IMR-90 (cell line): Measurements from ENCODE around the gene SLC8A3. TPM values are rescaled to one million over a fixed set of nuclear protein-coding genes. Genes with fewer than 3 reads are reported as not detected.

ENCODE experiments used
- ATAC-seq: fragments of 200-7000 bp; cut with Tn5 transposase; 2 replicates; pipeline ENCODE4 v1.9.1; 2020; ENCODE audit warnings: low read depth, mild to moderate bottlenecking, moderate library complexity
- BruUV-seq: library from RNA; stranded (reverse); fragments of 400-500 nt; replicated peaks from 2 replicates; lab custom pipeline; 2021; lab: Mats Ljungman, UMichigan
- CTCF ChIA-PET: fragments of 300-600 bp; formaldehyde crosslinking; extraction: SDS; loops from one replicate; lab custom pipeline; 2021; ENCODE audit warnings: antibody characterized with exemption; lab: Yijun Ruan, JAX
- POLR2A ChIA-PET: fragments of 300-600 bp; sonication (Branson Sonifier 250); formaldehyde crosslinking; loops from one replicate; lab custom pipeline; 2022; ENCODE audit warnings: antibody characterized with exemption; ENCODE audit not compliant: unreplicated experiment; lab: Charles Lee
- DNase-seq: peaks from one replicate; pipeline ENCODE4 v3.0.0; 2013
- H2AFZ ChIP-seq: replicated peaks from 2 replicates; pipeline ENCODE3; 2013; ENCODE audit warnings: low read length, mild to moderate bottlenecking; ENCODE audit not compliant: poor library complexity
- H2AK5ac ChIP-seq: 2 replicates; pipeline ENCODE4 v1.6.1; 2013; ENCODE audit warnings: low read depth, low read length, inconsistent platforms
- H2AK9ac ChIP-seq: replicated peaks from 2 replicates; pipeline ENCODE3; 2013; ENCODE audit warnings: mild to moderate bottlenecking, low read depth, low read length, moderate library complexity; ENCODE audit not compliant: poor library complexity
- H2BK120ac ChIP-seq: 2 replicates; pipeline ENCODE4 v1.6.1; 2013; ENCODE audit warnings: low read depth, low read length, inconsistent platforms
- H2BK15ac ChIP-seq: 3 replicates; pipeline ENCODE4 v1.6.1; 2013; ENCODE audit warnings: low read depth, low read length, inconsistent platforms
- H2BK20ac ChIP-seq: 2 replicates; pipeline ENCODE4 v1.6.1; 2013; ENCODE audit warnings: low read depth, mild to moderate bottlenecking, inconsistent platforms, low read length, moderate library complexity
- H2BK5ac ChIP-seq: 2 replicates; pipeline ENCODE4 v1.6.1; 2013; ENCODE audit warnings: mild to moderate bottlenecking, low read depth, low read length, inconsistent platforms; ENCODE audit not compliant: poor library complexity, severe bottlenecking
- H3K14ac ChIP-seq: replicated peaks from 2 replicates; pipeline ENCODE4 v1.6.1; 2013; ENCODE audit warnings: low read depth, low read length, inconsistent platforms
- H3K18ac ChIP-seq: 2 replicates; pipeline ENCODE4 v1.6.1; 2013; ENCODE audit warnings: low read depth, low read length, control low read depth
- H3K23ac ChIP-seq: 2 replicates; pipeline ENCODE4 v1.6.1; 2013; ENCODE audit warnings: low read depth, low read length, inconsistent platforms
- H3K27ac ChIP-seq: 2 replicates; pipeline ENCODE4 v1.5.1; 2013; ENCODE audit warnings: mild to moderate bottlenecking, control low read depth, low read length; ENCODE audit not compliant: insufficient read depth
- H3K27me3 ChIP-seq: 2 replicates; pipeline ENCODE4 v1.6.1; 2013; ENCODE audit warnings: low read length; ENCODE audit not compliant: control insufficient read depth, insufficient read depth
- H3K36me3 ChIP-seq: 2 replicates; pipeline ENCODE4 v1.6.1; 2013; ENCODE audit warnings: low read length, mixed read lengths; ENCODE audit not compliant: control insufficient read depth, insufficient read depth
- H3K4ac ChIP-seq: 2 replicates; pipeline ENCODE4 v1.6.1; 2013; ENCODE audit warnings: low read depth, low read length, inconsistent platforms
- H3K4me1 ChIP-seq: 2 replicates; pipeline ENCODE4 v1.6.1; 2013; ENCODE audit warnings: low read length, mixed read lengths; ENCODE audit not compliant: control insufficient read depth, insufficient read depth
- H3K4me2 ChIP-seq: 2 replicates; pipeline ENCODE4 v1.6.1; 2013; ENCODE audit warnings: low read depth, mild to moderate bottlenecking, control low read depth, low read length, moderate library complexity
- H3K4me3 ChIP-seq: 2 replicates; pipeline ENCODE4 v1.5.1; 2013; ENCODE audit warnings: low read depth, mild to moderate bottlenecking, control low read depth, low read length, moderate library complexity; ENCODE audit not compliant: insufficient read depth
- H3K56ac ChIP-seq: 2 replicates; pipeline ENCODE4 v1.6.1; 2013; ENCODE audit warnings: low read length, inconsistent platforms; ENCODE audit not compliant: insufficient read depth; ENCODE audit errors: extremely low read depth
- H3K79me1 ChIP-seq, 2 experiments: 2 replicates each; pipeline ENCODE4 v1.6.1; 2013; ENCODE audit warnings: low read length in 2 of 2, inconsistent platforms in 1 of 2, low read depth in 1 of 2
- H3K9ac ChIP-seq: 2 replicates; pipeline ENCODE4 v1.6.1; 2013; ENCODE audit warnings: low read depth, low read length, control low read depth
- H3K9me1 ChIP-seq: 2 replicates; pipeline ENCODE4 v1.6.1; 2013; ENCODE audit warnings: low read length, inconsistent platforms; ENCODE audit not compliant: insufficient read depth
- H3K9me3 ChIP-seq: 2 replicates; pipeline ENCODE4 v1.6.1; 2013; ENCODE audit warnings: low read length; ENCODE audit not compliant: control insufficient read depth, insufficient read depth
- H4K20me1 ChIP-seq: 2 replicates; pipeline ENCODE4 v1.6.1; 2013; ENCODE audit warnings: low read length, inconsistent platforms; ENCODE audit not compliant: insufficient read depth
- H4K5ac ChIP-seq: 2 replicates; pipeline ENCODE4 v1.6.1; 2013; ENCODE audit warnings: mild to moderate bottlenecking, low read depth, low read length, control low read depth
- H4K8ac ChIP-seq, 2 experiments: 2 replicates each; pipeline ENCODE4 v1.6.1; 2013; ENCODE audit warnings: low read depth in 2 of 2, low read length in 2 of 2, control low read depth in 1 of 2, inconsistent platforms in 1 of 2
- H4K91ac ChIP-seq: 2 replicates; pipeline ENCODE4 v1.6.1; 2013; ENCODE audit warnings: low read depth, low read length, inconsistent platforms; ENCODE audit not compliant: insufficient read depth
- CTCF ChIP-seq: conservative IDR thresholded peaks from 2 replicates; pipeline ENCODE4 v1.5.1; 2012; ENCODE audit warnings: mild to moderate bottlenecking, low read depth, low read length, improper control_type of control experiment
- whole genome bisulfite sequencing, 2 experiments: methylation state at CpG; one replicate each; pipeline versions ENCODE4 v1.1.5 to v1.1.7; 2013; ENCODE audit warnings: missing lambda C conversion rate in 2 of 2; ENCODE audit not compliant: insufficient read length in 1 of 2; ENCODE audit errors: extremely low coverage in 2 of 2; 5-methylcytosine and 5-hydroxymethylcytosine counted together
- dilution Hi-C: fragments of 300-500 bp; cut with HindIII; formaldehyde crosslinking; loops from one replicate; pipeline ENCODE4 v1.14.3; 2018; ENCODE audit warnings: low sequenced_read_pairs; ENCODE audit not compliant: unreplicated experiment
- in situ Hi-C: fragments of 300-500 bp; cut with MboI; formaldehyde crosslinking; loops from 3 replicates; pipeline ENCODE4 v1.14.3; 2019; ENCODE audit warnings: low sequenced_read_pairs, inconsistent platforms, mixed read lengths
- intact Hi-C: fragments of 100-400 bp; cut with micrococcal nuclease; formaldehyde crosslinking; loops from 2 replicates; pipeline ENCODE4 v1.10.0; 2022
- polyA plus RNA-seq, 3 experiments: library from polyadenylated mRNA; depleted of rRNA; stranded (reverse); fragments of >200 nt; gene quantifications; 2 replicates each; pipeline ENCODE4 v1.2.3, GENCODE V29; 2012; ENCODE audit warnings: low replicate concordance in 1 of 3
- total RNA-seq: library from RNA; depleted of rRNA; stranded (reverse); fragments of >200 nt; gene quantifications from 2 replicates; pipeline ENCODE4 v1.2.3, GENCODE V29; 2012

The SLC8A3 gene
- total and polyA plus RNA-seq, 2 of the 4 experiments (the other 2 are of a cell fraction), result under 0.01 TPM; not detected in 1

GRCh38 chr14:70193396-70193795 lies 4.6 kb upstream of the SLC8A3 start:
- Histone ChIP-seq H3K4me3 (no peak overlapping the region), H2BK20ac (no peak overlapping the region)

More at GRCh38 chr14:70193396-70193795, 4.6 kb upstream of the SLC8A3 start:
- no peak overlapping the region for H2AFZ ChIP-seq
- H2BK5ac ChIP-seq, result no peak overlapping the region
- H3K14ac ChIP-seq, result no peak overlapping the region
- intact Hi-C loops, result no loop called here
- ChIA-PET POLR2A (no interaction called here), CTCF (no interaction called here)
- no peak overlapping the region for H4K91ac ChIP-seq
- dilution Hi-C loops, result no loop called here
- no peak overlapping the region for H2BK120ac ChIP-seq
- H3K4me1 ChIP-seq, result no peaks in the 10 kb centered on the region
- no peaks in the 10 kb centered on the region for H3K9me3 ChIP-seq
- no peak overlapping the region for H2AK5ac ChIP-seq
- H4K20me1 ChIP-seq, result no peaks in the 10 kb centered on the region
- H3K36me3 ChIP-seq, result no peaks in the 10 kb centered on the region
- H3K9me1 ChIP-seq, result no peaks in the 10 kb centered on the region
- no peak overlapping the region for H4K8ac ChIP-seq
- no peak for DNase-seq
- BruUV-seq, result no TSS peak
- H3K56ac ChIP-seq, result no peak overlapping the region
- ATAC-seq, result no peak
- no peak overlapping the region for H3K27ac ChIP-seq
- H3K79me1 ChIP-seq, result no peaks in the 10 kb centered on the region
- H3K9ac ChIP-seq, result no peak overlapping the region
- no peak overlapping the region for H3K4me2 ChIP-seq
- no peak overlapping the region for H2AK9ac ChIP-seq
- no peak overlapping the region for H3K18ac ChIP-seq
- H3K23ac ChIP-seq, result no peak overlapping the region
- H4K5ac ChIP-seq, result no peak overlapping the region
- in situ Hi-C loops, result no loop called here
- H3K4ac ChIP-seq, result no peak overlapping the region
- no CpG with 5 or more reads among the region's 4 CpGs for WGBS, 2 experiments
- TF ChIP-seq CTCF, result no peak
- H2BK15ac ChIP-seq, result no peak overlapping the region
- H3K27me3 ChIP-seq, result peaks cover 14% of the 10 kb centered on the region
